Subcutaneous adipose tissue (tissue), 4 donors: ENCODE measurements around the gene ASTN1. TPM values are rescaled to one million over a fixed set of nuclear protein-coding genes. Genes with fewer than 3 reads are reported as not detected.

Source experiments
- total RNA-seq, 4 donors: library from RNA; depleted of rRNA; stranded (reverse); fragments of >200 nt; gene quantifications; one replicate each; pipeline ENCODE4 v1.1.0, GENCODE V29; 2016
- TF ChIP-seq, protein P1 (sequence below): fragments of 450-650 bp; IDR thresholded peaks from one replicate; pipeline ENCODE4 v1.5.1; 2016; ENCODE audit warnings: low read depth, mild to moderate bottlenecking, control low read depth, antibody characterized with exemption, moderate library complexity

Gene ASTN1
- total RNA-seq, 4 donors from 2014 or later = 0.33 TPM; not detected in 3

DNA sequence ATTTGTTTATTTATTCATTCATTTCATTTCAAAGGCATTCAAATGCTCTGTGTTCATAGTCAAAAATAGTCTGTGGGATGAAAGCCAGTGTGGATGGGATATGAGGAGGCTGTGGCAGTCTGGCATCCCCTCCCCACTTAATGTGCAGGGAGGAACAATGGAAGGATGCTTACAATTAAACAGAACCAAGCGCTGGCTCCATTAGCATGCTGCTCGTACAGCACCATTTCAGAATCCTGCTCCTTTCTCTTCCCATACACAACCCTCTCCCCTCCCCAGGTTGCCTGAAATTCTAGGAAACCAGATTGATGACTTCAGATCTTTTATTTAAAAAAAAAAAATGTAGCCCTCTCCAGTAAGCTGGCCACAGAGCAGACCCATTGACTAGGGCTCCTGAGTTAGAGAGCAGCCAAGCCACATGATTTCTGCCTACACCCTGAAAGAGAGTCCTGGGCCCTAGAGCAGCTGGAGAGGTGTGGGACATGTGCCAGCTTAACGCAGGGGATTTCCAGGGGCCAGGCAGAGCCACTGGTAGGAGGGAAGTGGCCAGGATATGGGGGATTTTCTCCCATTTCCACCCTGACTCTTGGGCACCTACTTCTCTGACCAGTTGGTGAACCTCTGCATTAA lies 205.2 kb downstream of the ASTN1 start:
- TF ChIP-seq, protein P1, sequence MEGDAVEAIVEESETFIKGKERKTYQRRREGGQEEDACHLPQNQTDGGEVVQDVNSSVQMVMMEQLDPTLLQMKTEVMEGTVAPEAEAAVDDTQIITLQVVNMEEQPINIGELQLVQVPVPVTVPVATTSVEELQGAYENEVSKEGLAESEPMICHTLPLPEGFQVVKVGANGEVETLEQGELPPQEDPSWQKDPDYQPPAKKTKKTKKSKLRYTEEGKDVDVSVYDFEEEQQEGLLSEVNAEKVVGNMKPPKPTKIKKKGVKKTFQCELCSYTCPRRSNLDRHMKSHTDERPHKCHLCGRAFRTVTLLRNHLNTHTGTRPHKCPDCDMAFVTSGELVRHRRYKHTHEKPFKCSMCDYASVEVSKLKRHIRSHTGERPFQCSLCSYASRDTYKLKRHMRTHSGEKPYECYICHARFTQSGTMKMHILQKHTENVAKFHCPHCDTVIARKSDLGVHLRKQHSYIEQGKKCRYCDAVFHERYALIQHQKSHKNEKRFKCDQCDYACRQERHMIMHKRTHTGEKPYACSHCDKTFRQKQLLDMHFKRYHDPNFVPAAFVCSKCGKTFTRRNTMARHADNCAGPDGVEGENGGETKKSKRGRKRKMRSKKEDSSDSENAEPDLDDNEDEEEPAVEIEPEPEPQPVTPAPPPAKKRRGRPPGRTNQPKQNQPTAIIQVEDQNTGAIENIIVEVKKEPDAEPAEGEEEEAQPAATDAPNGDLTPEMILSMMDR = no peak

DNA sequence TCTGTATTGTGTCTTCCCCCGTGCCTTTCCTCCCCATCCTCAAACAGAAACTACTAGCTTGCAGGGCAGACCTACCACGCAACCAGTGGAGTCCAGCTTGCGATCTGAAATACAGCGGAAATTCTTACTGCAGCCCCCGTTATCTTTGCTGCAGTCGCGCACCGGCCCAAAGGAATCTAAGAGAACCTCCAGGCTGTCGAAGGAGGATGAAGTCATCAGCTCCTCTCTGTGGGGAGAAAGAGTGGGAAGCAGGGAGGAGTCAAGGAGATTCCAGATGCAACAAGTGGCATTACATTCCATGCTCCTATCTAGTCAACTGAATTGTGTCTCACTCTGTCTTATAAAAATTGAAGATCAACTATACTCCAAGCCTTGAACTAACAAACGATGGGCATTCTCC lies 206.9 kb downstream of the ASTN1 start:
- TF ChIP-seq, protein P1 = no peak

DNA sequence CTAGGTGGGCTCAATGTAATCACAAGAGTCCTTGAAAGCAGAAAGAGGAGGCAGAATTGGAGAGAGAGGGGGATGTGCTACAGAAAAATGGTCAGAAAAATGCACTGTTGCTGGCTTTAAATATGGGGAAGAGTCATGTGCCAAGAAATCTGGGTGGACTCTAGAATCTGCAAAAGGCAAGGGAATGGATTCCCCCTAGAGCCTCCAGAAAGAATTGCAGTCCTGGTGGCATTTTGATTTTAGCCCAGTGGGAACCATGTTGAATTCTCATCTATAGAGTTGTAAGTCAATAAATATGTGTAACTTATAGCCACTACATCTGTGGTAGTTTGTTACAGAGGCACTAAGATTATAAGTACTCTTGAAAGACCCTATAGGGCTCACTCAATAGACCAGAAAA lies 210.3 kb downstream of the ASTN1 start:
- TF ChIP-seq, protein P1 = no peak

DNA sequence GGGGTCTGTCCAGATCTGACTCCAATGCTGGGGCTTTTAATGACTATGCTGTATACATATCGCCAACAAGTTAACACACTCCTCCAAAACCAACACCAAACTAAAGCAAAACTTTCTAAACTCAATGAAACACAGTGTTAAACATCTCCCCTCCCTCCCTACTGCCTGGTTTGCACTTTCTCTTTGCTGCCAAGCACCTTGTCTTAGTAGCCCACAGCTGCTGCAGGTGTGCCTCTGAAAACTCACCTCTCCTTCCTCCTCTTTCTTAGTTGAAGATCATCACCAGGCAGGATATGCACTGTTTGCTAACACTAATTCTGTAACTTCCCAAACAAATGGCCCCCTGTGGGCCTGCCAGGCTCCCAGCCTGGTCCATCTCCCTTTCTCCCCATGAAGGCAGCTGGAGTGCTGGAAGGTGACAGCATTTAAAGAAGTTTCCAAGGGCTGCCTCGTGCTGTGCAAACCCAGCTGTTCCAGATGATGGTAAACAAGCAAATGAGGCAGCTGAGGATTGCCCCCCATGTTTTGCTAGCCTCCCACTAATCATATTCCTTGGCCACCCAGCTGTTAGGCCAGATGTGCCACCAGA lies 213.7 kb downstream of the ASTN1 start:
- TF ChIP-seq, protein P1 = no peak

DNA sequence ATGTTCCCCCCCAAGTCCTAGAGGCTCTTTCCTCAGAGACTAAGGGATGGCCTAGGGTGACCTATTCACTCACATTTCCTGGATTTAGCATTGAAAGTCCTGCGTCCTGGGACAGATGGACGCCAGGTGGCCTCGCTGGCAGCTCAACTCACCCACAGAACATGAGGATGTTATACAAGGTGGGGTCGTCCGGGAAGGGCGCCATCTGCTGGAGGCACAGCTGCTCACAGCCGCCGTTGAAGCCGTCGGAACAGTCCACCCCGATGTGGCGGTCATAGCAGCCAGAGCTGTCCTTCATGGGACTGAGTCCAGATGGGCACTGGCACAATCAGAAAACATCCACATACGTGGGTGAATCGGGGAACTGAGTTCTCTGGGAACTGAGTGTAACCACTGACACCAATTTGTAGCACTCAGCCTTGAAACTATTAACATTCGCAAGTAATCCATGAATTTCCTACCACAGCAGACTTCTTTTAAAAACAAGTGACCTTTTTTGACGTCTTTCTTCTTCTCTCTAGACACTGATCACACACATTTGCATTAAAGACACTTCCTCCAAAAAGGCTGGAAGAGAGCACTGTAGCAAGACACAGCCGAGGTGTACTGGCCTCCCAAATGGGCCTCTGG lies 215.4 kb downstream of the ASTN1 start:
- TF ChIP-seq, protein P1 = no peak

DNA sequence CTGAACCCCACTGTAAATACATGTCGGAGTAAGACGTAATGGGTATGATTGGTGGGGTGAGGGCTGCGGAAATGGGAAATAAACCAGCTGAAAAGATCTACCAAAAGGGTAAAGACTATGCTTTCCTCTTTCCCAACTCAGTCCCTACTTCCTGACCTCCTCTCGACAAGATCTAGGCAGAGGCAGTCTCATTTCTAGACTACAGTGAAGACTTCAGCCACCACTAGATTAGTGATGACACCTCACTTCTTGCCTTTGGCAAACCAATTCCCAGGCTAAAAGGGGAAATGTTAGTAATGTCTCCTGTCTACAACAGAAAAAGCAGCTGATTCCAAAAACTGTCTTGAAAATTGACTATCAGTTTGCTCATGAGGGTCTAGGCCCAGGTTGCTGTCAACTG lies 219.9 kb downstream of the ASTN1 start:
- TF ChIP-seq, protein P1 = no peak

DNA sequence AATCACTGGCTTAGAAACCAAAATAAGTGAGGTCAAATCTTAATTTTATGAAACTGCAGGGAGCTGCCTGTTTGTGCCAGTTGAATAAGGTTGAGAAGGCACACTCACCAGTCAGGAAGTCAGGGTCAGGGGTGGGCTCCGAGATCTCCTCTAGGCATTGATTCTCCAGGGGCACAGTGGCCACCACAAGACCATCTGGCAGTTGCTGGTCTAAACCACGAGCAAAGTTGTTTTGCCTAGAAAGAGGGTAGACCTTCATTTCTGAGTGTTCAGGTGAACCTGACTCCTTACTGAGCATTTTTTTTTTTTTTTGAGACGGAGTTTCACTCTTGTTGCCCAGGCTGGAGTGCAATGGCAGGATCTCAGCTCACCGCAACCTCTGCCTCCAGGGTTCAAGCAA lies 220.7 kb downstream of the ASTN1 start:
- TF ChIP-seq, protein P1 = no peak
